H7 (cell line): ENCODE measurements around the gene FANCE. TPM values are rescaled to one million over a fixed set of nuclear protein-coding genes. Genes with fewer than 3 reads are reported as not detected.

Experiments
- DNase-seq: peaks from one replicate; pipeline ENCODE4 v3.0.0; 2012
- H3K27me3 ChIP-seq: 2 replicates; pipeline ENCODE4 v1.6.0; 2011; ENCODE audit warnings: mild to moderate bottlenecking, low read length; ENCODE audit not compliant: control insufficient read depth, insufficient read depth
- H3K36me3 ChIP-seq: replicated peaks from 2 replicates; pipeline ENCODE4 v1.5.1; 2011; ENCODE audit warnings: low read length; ENCODE audit not compliant: control insufficient read depth, insufficient read depth
- H3K4me3 ChIP-seq: 2 replicates; pipeline ENCODE4 v1.5.1; 2011; ENCODE audit warnings: low read depth, mild to moderate bottlenecking, control low read depth, low read length, moderate library complexity; ENCODE audit not compliant: insufficient read depth
- total RNA-seq: library from RNA; depleted of rRNA; stranded (reverse); fragments of >200 nt; shearing (Covaris generic); gene quantifications from 2 replicates; pipeline ENCODE4 v1.2.3, GENCODE V29; 2014

FANCE gene
- total RNA-seq, 1 experiment from 2014 or later, result 18.7 TPM

- Histone ChIP-seq H3K4me3 (no peak overlapping the region), H3K36me3 (no peaks in the 10 kb centered on the region), H3K27me3 (no peaks in the 10 kb centered on the region)
- DNase-seq, result peak; percentile 72
These were observed 39.6 kb downstream of the FANCE start for GRCh38 chr6:35491558-35492257.

- H3K36me3 ChIP-seq, result no peaks in the 10 kb centered on the region
- H3K27me3 ChIP-seq, result no peaks in the 10 kb centered on the region
- no peak overlapping the region for H3K4me3 ChIP-seq
- DNase-seq, result peak; percentile 70
These were observed 40.3 kb downstream of the FANCE start for GRCh38 chr6:35492258-35492973.

DNA sequence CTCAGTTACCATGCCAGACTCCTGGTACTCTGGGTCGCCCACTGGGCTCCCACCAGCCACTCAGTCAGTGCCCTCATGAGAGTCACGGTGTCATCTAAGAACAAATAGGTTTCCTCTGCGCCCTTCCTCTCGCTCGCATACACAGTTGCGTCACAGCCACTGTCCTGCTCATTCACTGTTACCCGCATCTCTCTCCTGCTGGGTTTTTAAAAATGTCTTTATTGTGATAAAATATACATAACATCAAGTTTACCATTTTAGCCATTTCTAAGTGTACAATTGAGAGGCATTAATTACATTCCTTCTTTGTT lies 40.8 kb downstream of the FANCE start:
- Histone ChIP-seq H3K27me3 (peaks cover under 1% of the 10 kb centered on the region; the same call in 1 of the 2 replicates), H3K4me3 (no peak overlapping the region), H3K36me3 (no peaks in the 10 kb centered on the region)
- no peak for DNase-seq

- no peaks in the 10 kb centered on the region for H3K36me3 ChIP-seq
- DNase-seq, result no peak
- H3K27me3 ChIP-seq, result peaks cover 5% of the 10 kb centered on the region
- no peak overlapping the region for H3K4me3 ChIP-seq
These were observed 41.3 kb downstream of the FANCE start for GRCh38 chr6:35493307-35493983.

GRCh38 chr6:35494161-35494563 lies 42.0 kb downstream of the FANCE start:
- Histone ChIP-seq H3K36me3 (no peaks in the 10 kb centered on the region), H3K27me3 (peaks cover 5% of the 10 kb centered on the region), H3K4me3 (no peak overlapping the region)
- DNase-seq, result peak; percentile 74

- Histone ChIP-seq H3K27me3 (peaks cover 5% of the 10 kb centered on the region), H3K4me3 (peak overlapping the region; percentile 63), H3K36me3 (no peaks in the 10 kb centered on the region)
- no peak for DNase-seq
These were observed 43.3 kb downstream of the FANCE start for GRCh38 chr6:35495258-35496035.

DNA sequence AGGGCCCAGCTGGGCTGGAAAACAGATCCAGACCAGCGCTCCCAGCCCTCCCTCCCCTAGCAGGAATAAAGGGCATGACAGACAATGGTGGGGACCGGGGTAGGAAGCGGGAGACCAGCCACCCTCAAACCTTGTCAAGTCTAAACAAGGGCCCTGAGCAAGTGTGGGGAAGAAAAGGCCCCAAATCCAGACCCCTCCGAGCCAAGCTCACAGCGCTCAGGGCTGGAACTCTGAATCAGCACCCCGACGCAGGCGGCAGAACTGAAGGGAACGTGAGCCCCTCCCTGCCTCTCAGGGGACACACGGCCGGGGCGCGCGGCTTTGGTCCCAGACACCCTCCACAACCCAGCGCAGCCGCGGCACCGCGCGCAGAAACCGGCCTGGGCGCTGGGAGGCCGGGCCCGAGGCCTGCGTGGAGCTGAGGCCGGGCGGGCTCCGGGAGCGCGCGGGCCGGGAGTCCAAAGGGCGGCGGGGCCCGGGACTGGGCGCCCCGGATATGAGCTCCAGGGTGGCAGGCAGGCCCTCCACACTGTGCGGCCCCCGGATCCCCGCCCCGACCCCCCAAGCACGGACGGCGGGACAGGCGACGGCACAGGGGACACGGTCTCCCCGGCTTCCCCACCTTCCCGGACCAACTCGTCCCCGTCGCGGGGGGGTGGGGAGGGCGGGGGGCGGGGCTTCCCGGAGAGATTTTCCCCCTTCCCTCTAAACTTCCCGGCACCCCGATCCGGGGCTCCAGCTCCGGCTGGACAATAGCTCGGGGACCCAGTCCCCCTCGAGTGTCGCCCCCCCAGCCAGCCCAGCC lies 44.1 kb downstream of the FANCE start:
- peaks cover 5% of the 10 kb centered on the region for H3K27me3 ChIP-seq
- H3K36me3 ChIP-seq, result no peaks in the 10 kb centered on the region
- peak; percentile 82 for DNase-seq
- peak overlapping the region; percentile 63 for H3K4me3 ChIP-seq

DNA sequence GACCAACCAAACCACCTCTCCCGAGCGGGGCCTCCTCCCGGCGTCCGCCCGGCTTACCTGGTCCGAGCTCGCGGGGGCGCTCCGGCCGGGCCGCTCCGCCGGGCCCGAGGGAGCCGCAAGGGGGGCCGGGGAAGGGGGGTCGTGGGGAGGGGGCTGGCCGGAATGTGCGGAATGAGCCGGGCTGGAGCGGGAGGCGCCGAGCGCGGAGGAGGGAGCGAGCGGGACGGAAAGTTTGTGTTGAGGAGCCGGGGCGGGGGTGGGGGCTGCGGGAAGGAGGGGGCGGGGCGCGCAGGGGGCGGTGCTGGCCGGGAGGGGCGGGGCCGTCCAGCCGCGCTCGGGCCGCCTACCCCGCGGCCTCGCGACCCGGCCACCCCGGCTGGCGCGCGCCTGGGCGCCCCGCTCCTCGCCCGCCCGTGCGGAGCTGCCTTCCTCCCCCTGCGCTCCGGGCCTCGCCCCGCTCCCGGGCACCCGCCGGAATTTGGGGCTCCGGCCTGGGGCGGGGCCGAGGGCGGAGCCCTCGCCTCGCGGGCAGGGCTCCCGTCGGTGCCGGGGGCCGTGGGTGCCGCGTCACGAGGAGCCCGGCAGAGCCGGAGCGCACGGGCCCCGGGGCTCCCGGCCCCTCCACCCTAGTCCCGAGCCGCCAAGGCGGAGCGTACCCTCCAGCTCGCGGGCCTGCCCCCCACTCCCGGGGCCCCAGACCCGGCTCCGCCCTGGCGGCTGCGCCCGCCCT lies 44.9 kb downstream of the FANCE start, which contains the start of gene TEAD3:
Gene TEAD3 (minus strand): TSS at position 239 of the 730 bp plus-strand sequence.
- Histone ChIP-seq H3K27me3 (peaks cover 5% of the 10 kb centered on the region), H3K36me3 (no peaks in the 10 kb centered on the region), H3K4me3 (peak within 1 kb of the TSS; percentile 73)
- DNase-seq, result peak; percentile 100

- no peaks in the 10 kb centered on the region for H3K36me3 ChIP-seq
- DNase-seq, result peak; percentile 91
- H3K4me3 ChIP-seq, result peak overlapping the region; percentile 73
- H3K27me3 ChIP-seq, result peaks cover 5% of the 10 kb centered on the region
These were observed 45.7 kb downstream of the FANCE start for GRCh38 chr6:35497571-35498421.

GRCh38 chr6:35498422-35499067 lies 46.4 kb downstream of the FANCE start:
- Histone ChIP-seq H3K36me3 (no peaks in the 10 kb centered on the region), H3K4me3 (peak overlapping the region; percentile 73), H3K27me3 (peaks cover 5% of the 10 kb centered on the region)
- DNase-seq, result no peak

DNA sequence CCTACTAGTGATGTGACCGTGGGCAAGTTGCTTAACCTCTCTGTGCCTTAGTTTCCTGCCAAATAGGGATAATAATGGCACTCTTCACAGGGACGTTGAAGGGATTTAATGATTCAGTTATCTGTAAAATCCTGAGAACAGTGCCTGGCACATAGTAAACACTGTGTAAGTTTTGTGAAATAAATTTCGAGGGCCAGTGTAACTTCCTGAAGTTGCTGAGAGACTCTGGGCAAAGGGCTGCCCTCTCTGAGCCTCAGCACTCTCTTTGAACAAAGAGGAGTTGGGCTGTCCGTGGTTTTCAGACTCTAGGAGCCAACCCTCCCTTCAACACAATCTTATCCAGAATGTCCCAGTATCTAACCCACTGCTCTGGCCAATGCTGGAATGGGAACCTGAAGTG lies 47.2 kb downstream of the FANCE start:
- Histone ChIP-seq H3K4me3 (no peak overlapping the region), H3K36me3 (no peaks in the 10 kb centered on the region), H3K27me3 (peaks cover 5% of the 10 kb centered on the region)
- no peak for DNase-seq

DNA sequence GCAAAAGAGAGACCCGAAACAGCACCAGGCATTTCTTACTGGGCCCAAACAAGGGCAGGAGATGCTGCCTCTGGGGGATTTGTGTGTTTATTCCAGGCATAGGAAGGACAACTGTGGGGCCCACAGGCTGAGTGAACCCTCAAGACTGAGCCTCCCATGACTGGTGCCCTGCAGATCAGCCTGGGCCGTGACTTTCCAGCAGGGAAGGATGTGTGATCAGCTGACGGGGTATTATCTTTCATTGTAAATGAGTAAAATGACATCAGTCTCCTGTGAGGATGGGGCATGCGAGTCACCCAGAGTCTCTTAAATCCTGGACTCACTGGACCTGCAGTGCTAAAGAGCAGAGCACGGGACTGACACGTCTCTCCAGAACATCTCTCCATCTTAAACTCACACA lies 48.6 kb downstream of the FANCE start:
- H3K27me3 ChIP-seq, result peaks cover 5% of the 10 kb centered on the region
- no peak for DNase-seq
- H3K36me3 ChIP-seq, result no peaks in the 10 kb centered on the region
- H3K4me3 ChIP-seq, result no peak overlapping the region
